Spleen (tissue), 11 donors: Measurements from ENCODE around the gene SPATA46. TPM values are rescaled to one million over a fixed set of nuclear protein-coding genes. Genes with fewer than 3 reads are reported as not detected.
A peak's percentile ranks its signal among the peaks of the same experiment; 100 is the strongest.

Experiments
- DNase-seq: peaks from one replicate; pipeline ENCODE4 v3.0.0-alpha.2; 2020
- H3K27ac ChIP-seq, 8 donors: fragments of 200-600 bp; sonication (generic) in 7 of 8; 1 replicate in 4 of 8; 2 replicates in 4 of 8; pipeline versions ENCODE4 v1.5.0 to v1.8.0; 2016 to 2021; ENCODE audit warnings: inconsistent platforms in 4 of 8, mild to moderate bottlenecking in 4 of 8, moderate library complexity in 1 of 8
- H3K27me3 ChIP-seq, 7 donors: fragments of 200-600 bp; sonication (generic) in 6 of 7; replicated peaks in 1 of 7; 1 replicate in 4 of 7; 2 replicates in 3 of 7; pipeline versions ENCODE4 v1.5.0 to v1.8.0; 2016 to 2021; ENCODE audit warnings: inconsistent platforms in 3 of 7, mild to moderate bottlenecking in 1 of 7
- H3K36me3 ChIP-seq, 6 donors: fragments of 200-600 bp; sonication (generic) in 5 of 6; 1 replicate in 4 of 6; 2 replicates in 2 of 6; pipeline versions ENCODE4 v1.5.0 to v1.8.0; 2016 to 2021; ENCODE audit warnings: inconsistent platforms in 2 of 6
- H3K4me1 ChIP-seq, 6 donors: fragments of 200-600 bp; sonication (generic) in 5 of 6; 1 replicate in 3 of 6; 2 replicates in 3 of 6; pipeline versions ENCODE4 v1.5.0 to v1.8.0; 2016 to 2021; ENCODE audit warnings: inconsistent platforms in 3 of 6
- H3K4me3 ChIP-seq, 8 donors: fragments of 200-600 bp; sonication (generic) in 7 of 8; 1 replicate in 4 of 8; 2 replicates in 4 of 8; pipeline versions ENCODE4 v1.5.0 to v1.8.0; 2016 to 2021; ENCODE audit warnings: inconsistent platforms in 4 of 8, mild to moderate bottlenecking in 4 of 8, moderate library complexity in 2 of 8
- H3K9me3 ChIP-seq, 8 donors: fragments of 200-600 bp; sonication (generic) in 7 of 8; 1 replicate in 4 of 8; 2 replicates in 4 of 8; pipeline versions ENCODE4 v1.5.0 to v1.8.0; 2016 to 2021; ENCODE audit warnings: inconsistent platforms in 4 of 8
- POLR2A ChIP-seq, 3 donors: fragments of 450-650 bp; IDR thresholded peaks; one replicate each; pipeline ENCODE4 v1.5.1; 2017; ENCODE audit warnings: antibody characterized with exemption in 3 of 3, mild to moderate bottlenecking in 1 of 3
- POLR2AphosphoS5 ChIP-seq, 3 donors: sonication (generic); formaldehyde crosslinking; IDR thresholded peaks; one replicate each; pipeline ENCODE4 v1.5.1; 2017; ENCODE audit warnings: antibody characterized with exemption in 3 of 3
- WGBS, 5 donors: extraction: QIAGEN DNeasy Blood & Tissue Kit in 3 of 5; methylation state at CpG; one replicate each; pipeline versions ENCODE4 v1.1.5 to v1.1.7; 2013 to 2018; 5-methylcytosine and 5-hydroxymethylcytosine counted together
- intact Hi-C: fragments of 100-400 bp; cut with DNase I; formaldehyde crosslinking; loops from one replicate; pipeline ENCODE4 v1.15.0; 2023; ENCODE audit warnings: low total_unique reads
- polyA plus RNA-seq, 3 donors: library from polyadenylated mRNA; stranded (reverse); fragments of 200-250 nt; gene quantifications; one replicate each; pipeline ENCODE4 v1.2.1, GENCODE V29; 2013
- total RNA-seq, 7 donors: library from RNA; depleted of rRNA in 3 of 7; stranded (reverse); fragments of >200 nt in 3 of 7; fragmentation: NEBNext Ultra II Directional in 4 of 7; extraction: Animal tissue kit (Norgen Biotek cat#: 25700) in 4 of 7; gene quantifications; one replicate each; pipeline versions ENCODE4 v1.1.0 to v1.2.1, GENCODE V29; 2016 to 2021
- TF ChIP-seq, protein P1 (sequence below), 11 experiments: fragments of 200-600 bp in 7 of 11; fragments of 450-650 bp in 4 of 11; sonication (generic) in 4 of 11; IDR thresholded peaks in 8 of 11; conservative IDR thresholded peaks in 3 of 11; 1 replicate in 7 of 11; 2 replicates in 4 of 11; pipeline versions ENCODE4 v1.4.0 to v1.8.0; 2016 to 2021; ENCODE audit warnings: antibody characterized with exemption in 11 of 11, inconsistent platforms in 4 of 11, mild to moderate bottlenecking in 1 of 11
- donor health status: healthy with polysubstance abuse.
- donor health status: DM: no; HTN: no; CAD: no; lungs with moderate emphysema.
- donor health status: DM: no; HTN: no; CAD: no.
- donor health status: Bipolar disorder and iron deficiency.
- donor health status: healthy.
- donor health status: DM: no; HTN: no; CAD: no.
- donor health status: DM: yes; HTN: yes; CAD: no.

SPATA46 gene
- total and polyA plus RNA-seq, 10 donors = not detected

GRCh38 chr1:162367073-162367472, 9.6 kb downstream of the SPATA46 start:
- H3K9me3 ChIP-seq = no peaks in the 10 kb centered on the region
- WGBS, 5 donors = 75 to 95% (median 85%) methylated on average over 35 to 36 of the region's 36 CpGs
- peaks cover 0 to 8% (median 0%) of the 10 kb centered on the region in 7 donors for H3K27me3 ChIP-seq
- TF ChIP-seq, protein P1, sequence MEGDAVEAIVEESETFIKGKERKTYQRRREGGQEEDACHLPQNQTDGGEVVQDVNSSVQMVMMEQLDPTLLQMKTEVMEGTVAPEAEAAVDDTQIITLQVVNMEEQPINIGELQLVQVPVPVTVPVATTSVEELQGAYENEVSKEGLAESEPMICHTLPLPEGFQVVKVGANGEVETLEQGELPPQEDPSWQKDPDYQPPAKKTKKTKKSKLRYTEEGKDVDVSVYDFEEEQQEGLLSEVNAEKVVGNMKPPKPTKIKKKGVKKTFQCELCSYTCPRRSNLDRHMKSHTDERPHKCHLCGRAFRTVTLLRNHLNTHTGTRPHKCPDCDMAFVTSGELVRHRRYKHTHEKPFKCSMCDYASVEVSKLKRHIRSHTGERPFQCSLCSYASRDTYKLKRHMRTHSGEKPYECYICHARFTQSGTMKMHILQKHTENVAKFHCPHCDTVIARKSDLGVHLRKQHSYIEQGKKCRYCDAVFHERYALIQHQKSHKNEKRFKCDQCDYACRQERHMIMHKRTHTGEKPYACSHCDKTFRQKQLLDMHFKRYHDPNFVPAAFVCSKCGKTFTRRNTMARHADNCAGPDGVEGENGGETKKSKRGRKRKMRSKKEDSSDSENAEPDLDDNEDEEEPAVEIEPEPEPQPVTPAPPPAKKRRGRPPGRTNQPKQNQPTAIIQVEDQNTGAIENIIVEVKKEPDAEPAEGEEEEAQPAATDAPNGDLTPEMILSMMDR (IDR thresholded peaks at IDR 0.05 in 8 of 11, conservative IDR thresholded peaks at IDR 0.05 in 3 of 11) = no peak
- TF ChIP-seq POLR2AphosphoS5 (IDR thresholded peaks at IDR 0.05) (no peak), POLR2A (IDR thresholded peaks at IDR 0.05) (no peak)
- H3K36me3 ChIP-seq = peaks cover 0 to 27% (median 0%) of the 10 kb centered on the region in 6 donors
- no peaks in the 10 kb centered on the region for H3K4me1 ChIP-seq
- no peak for DNase-seq
- peak overlapping the region in 3 of 8 donors; percentile 3 to 39 (median 8) for H3K4me3 ChIP-seq
- no peak overlapping the region for H3K27ac ChIP-seq
- intact Hi-C loops = no loop called here

DNA sequence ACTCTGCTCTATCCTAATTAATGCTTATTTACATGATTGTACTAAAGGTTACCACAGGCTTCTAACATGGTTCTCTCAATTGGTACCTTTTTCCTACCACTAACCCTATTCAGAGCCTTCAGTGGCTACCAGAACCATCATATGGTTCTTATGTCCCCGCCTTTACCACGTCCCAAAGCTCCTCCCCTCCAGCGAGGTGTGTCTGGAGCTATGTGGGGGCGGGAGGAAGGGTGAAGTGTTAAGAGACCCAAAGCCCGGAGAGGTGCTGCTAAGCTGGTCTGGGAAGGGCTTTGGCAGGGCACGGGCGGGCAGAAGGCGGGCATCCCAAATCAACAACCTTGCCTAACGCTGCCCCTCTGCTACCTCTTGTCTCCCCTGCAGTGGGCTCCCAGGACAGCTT, 10.0 kb downstream of the SPATA46 start:
- intact Hi-C loops = no loop called here
- 78 to 88% (median 84%) methylated on average over 9 of the region's 9 CpGs for WGBS, 5 donors
- H3K27me3 ChIP-seq = peaks cover 0 to 8% (median 0%) of the 10 kb centered on the region in 7 donors
- H3K36me3 ChIP-seq = peaks cover 0 to 27% (median 0%) of the 10 kb centered on the region in 6 donors
- H3K9me3 ChIP-seq = no peaks in the 10 kb centered on the region
- H3K27ac ChIP-seq = no peak overlapping the region
- no peak for DNase-seq
- no peaks in the 10 kb centered on the region for H3K4me1 ChIP-seq
- TF ChIP-seq POLR2AphosphoS5 (IDR thresholded peaks at IDR 0.05) = no peak
- TF ChIP-seq POLR2A (IDR thresholded peaks at IDR 0.05) = no peak
- TF ChIP-seq, protein P1 (IDR thresholded peaks at IDR 0.05 in 8 of 11, conservative IDR thresholded peaks at IDR 0.05 in 3 of 11) = no peak
- H3K4me3 ChIP-seq = peak overlapping the region in 3 of 8 donors; percentile 3 to 39 (median 8)

GRCh38 chr1:162366149-162366548, 10.5 kb downstream of the SPATA46 start:
- Histone ChIP-seq H3K9me3 (no peaks in the 10 kb centered on the region), H3K27me3 (peaks cover 0 to 8% (median 0%) of the 10 kb centered on the region in 7 donors), H3K27ac (no peak overlapping the region), H3K36me3 (peaks cover 0 to 27% (median 0%) of the 10 kb centered on the region in 6 donors), H3K4me1 (no peaks in the 10 kb centered on the region), H3K4me3 (no peak overlapping the region)
- TF ChIP-seq, protein P1 (IDR thresholded peaks at IDR 0.05 in 8 of 11, conservative IDR thresholded peaks at IDR 0.05 in 3 of 11) = no peak
- intact Hi-C loops = no loop called here
- DNase-seq = no peak
- WGBS, 5 donors = 63 to 71% (median 67%) methylated on average over 4 of the region's 4 CpGs

- 86 to 97% (median 94%) methylated on average over 10 of the region's 10 CpGs for WGBS, 5 donors
- no peak overlapping the region for H3K27ac ChIP-seq
- intact Hi-C loops = no loop called here
Measured at GRCh38 chr1:162365284-162366020, 11.2 kb downstream of the SPATA46 start.

More at GRCh38 chr1:162365284-162366020, 11.2 kb downstream of the SPATA46 start:
- peaks cover 0 to 27% (median 0%) of the 10 kb centered on the region in 6 donors for H3K36me3 ChIP-seq
- H3K4me1 ChIP-seq = no peaks in the 10 kb centered on the region
- TF ChIP-seq POLR2A (IDR thresholded peaks at IDR 0.05) (no peak), POLR2AphosphoS5 (IDR thresholded peaks at IDR 0.05) (no peak)
- TF ChIP-seq, protein P1 (IDR thresholded peaks at IDR 0.05 in 8 of 11, conservative IDR thresholded peaks at IDR 0.05 in 3 of 11) = no peak
- no peak for DNase-seq
- peaks cover 0 to 8% (median 0%) of the 10 kb centered on the region in 7 donors for H3K27me3 ChIP-seq
- H3K4me3 ChIP-seq = no peak overlapping the region
- H3K9me3 ChIP-seq = no peaks in the 10 kb centered on the region
